GM21825 (cell line): ENCODE results near the gene HIVEP1.
"Not testable (repeated sequence)": the region's sequence is repeated elsewhere in the genome, so short reads cannot be mapped to it uniquely, and the experiment has no call there.

Source experiments
- ATAC-seq: cut with Tn5 transposase; IDR thresholded peaks from one replicate; pipeline ENCODE4 v1.9.1; 2021; ENCODE audit warnings: mild to moderate bottlenecking, moderate library complexity; ENCODE audit not compliant: unreplicated experiment

Gene HIVEP1

DNA sequence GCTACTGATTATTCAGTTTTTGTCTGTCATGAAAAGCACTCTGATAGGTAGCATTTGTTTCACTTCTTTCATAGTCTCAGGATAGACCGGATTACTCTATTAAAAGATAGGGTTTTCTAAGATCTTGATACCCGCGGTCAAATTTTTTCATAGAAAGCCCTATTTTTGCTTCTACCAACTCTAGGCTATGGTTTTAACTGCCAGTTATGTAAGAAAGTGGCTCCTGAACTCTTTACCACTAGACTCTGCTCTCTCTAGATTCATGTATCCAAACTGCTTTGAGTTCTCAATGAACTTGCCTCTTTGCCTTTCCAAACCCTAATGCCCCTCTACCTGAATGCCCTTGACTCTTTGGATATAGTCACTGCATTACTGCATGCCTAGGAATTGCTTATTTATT is 70.3 kb downstream of the HIVEP1 start:
- no peak for ATAC-seq

DNA sequence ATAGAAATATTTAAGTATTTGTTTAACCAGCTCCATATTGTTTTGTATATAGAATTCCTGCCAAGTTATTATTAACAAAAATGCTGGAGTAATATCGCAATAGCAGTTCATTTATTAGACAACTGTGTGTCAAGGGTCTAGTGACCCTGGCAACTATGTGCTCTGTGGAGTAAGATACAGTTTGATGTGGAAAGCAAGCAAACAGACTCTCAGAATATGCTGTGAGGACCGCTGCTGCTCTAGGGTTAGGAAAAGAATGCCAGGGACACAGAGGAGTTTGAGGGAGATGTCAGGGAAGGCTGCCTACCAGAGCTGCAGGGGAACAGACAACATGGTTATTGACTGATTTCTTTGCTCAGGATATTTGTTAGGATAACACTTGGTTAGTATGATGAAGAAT is 71.2 kb downstream of the HIVEP1 start:
- no peak for ATAC-seq

DNA sequence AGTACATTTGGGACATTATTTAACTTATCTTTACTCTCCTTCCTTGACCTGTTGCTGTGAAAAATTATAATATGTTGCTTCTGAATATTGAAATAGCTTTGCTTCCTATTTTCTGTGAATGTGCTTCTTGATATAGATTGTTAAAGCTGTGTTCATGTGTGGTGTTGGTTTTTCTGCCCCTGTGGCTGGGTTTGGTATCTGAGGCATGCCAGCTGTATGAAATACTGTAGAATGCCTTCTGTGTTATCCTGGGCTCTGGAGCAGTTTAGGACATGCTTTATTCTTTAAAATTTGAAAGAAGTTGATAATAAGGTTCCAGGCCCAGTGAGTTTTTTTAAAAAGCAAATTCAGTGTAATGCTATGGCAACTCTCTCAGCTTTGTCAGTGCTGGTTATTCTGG is 71.7 kb downstream of the HIVEP1 start:
- ATAC-seq: no peak

DNA sequence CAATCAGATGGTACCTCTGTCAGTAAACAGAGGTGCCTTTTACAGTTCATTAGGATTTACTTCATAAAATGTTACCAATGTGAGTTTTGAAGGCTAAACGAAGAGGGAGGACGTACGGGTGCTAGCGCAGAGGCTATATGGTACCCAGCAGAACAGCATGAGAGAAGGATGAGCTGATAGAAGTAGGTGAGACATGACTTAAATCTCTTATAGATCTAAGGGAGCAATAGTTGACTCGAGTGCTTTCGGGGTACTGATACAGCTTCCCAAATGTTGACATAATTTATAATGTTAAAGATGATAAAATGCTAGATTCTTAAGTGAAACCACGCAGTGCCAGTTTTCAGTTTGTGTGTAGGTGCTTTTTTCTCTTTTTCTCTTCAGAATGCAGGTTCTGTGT is 72.6 kb downstream of the HIVEP1 start:
- no peak for ATAC-seq

DNA sequence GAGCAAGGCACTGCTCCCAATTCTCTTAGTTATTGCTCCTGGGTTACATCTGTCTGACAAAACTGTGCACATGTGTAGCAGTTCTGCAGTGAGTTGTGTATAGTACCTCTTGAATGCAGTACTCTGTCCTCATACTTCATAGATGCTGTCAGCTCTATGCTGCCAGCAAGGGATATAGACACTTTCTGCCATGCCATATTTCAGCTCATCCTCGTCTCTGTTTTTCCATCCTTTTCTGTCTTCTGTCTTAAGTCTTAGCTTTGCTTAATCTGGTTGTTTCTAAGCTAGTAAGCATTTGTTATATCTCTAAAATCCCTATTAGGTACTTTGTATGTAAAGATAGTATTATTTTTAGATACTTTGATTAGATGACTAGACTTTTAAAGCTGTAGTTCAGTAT is 76.4 kb downstream of the HIVEP1 start:
- ATAC-seq: no peak

DNA sequence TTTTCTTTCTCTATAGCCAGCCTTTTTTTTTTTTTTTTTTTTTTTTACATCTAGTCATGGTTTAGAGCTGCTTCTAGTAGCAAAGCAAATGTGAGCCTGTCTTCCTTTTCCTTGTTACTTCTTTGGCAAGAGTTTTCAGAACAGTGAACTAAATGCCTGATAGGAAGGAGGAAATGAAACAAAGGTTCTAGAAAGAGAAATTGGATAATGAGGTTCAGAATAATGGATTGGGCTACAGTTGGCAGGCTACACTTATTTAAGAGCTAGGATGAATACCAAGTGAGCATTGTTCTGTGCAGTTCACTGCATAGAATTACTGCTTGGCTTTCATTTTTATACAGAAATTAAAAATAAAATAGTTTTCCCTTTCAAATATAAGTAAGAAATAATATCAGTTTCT is 78.6 kb downstream of the HIVEP1 start:
- ATAC-seq: no peak

DNA sequence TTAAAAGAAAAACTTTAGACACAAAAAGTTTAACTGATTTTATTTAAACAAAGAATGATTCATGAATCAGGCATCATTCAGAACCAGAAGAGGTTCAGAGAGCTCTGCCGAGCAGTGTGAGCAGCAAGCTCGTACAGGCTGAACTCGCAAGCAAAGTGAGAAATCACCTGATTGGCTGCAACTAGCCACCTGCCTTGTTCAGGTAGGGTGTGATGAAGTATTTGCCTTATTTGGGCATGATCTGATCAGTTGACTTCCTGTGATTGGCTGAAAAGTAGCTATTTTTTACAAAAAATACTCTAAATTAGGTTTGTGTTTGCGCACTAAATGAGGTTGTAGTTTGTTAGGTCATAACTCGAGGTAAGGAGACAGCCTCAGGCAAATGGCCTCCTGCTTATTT is 80.7 kb downstream of the HIVEP1 start:
- ATAC-seq: no peak

DNA sequence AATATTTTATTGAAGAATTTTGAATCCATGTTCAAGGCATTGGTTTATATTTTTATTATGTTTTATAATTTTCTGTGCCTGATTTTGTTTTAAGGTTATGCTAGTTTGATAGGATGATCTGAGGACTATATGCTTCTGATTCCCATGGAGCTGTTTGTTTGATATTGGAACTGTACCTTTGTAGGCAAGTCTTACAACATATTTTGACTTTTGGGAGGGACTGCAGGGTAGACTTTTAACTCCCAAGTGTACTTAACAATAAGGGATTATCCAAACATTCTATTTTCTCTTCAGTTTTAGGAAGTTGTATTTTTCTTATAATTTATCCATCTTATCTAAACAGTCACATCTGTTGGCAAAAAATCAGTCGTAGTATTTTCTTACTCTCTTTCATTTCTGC is 82.6 kb downstream of the HIVEP1 start:
- ATAC-seq: no peak

DNA sequence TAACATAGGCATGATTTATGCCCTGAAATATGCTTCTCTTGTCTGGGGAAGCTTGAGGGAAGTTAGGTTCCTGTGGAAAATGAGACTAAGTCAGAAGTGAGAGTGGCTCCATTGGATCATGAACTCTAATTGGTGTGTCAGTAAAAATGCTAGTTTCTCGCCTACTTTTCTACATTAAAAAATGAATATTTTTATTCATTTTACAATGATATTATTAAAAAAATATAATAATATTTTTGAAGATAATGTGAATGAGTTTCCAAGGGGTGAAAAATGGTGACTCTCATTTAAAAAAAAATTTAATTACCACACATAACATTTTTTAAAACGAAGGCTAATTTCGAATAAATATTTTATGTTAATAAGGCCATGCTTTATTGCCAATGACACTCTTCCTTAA is 84.2 kb downstream of the HIVEP1 start:
- ATAC-seq: no peak

DNA sequence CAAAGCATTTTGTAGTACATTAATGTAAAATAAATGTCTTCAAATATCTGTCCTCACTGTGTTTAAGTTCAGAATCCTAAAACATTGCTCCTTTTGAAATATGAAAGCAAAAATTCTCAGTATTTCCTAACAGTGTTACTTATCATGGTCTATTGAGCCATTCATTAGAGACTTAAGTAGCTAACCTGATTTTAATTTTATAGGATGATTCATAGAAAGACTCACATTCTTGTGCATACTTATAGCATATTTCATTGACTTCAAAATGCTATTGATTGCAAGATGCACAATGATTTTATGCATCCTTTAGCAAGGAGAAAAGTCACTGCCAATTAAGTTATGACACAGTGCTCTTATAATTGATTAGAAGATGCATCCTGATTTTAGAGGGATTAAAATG is 85.7 kb downstream of the HIVEP1 start:
- ATAC-seq: no peak

DNA sequence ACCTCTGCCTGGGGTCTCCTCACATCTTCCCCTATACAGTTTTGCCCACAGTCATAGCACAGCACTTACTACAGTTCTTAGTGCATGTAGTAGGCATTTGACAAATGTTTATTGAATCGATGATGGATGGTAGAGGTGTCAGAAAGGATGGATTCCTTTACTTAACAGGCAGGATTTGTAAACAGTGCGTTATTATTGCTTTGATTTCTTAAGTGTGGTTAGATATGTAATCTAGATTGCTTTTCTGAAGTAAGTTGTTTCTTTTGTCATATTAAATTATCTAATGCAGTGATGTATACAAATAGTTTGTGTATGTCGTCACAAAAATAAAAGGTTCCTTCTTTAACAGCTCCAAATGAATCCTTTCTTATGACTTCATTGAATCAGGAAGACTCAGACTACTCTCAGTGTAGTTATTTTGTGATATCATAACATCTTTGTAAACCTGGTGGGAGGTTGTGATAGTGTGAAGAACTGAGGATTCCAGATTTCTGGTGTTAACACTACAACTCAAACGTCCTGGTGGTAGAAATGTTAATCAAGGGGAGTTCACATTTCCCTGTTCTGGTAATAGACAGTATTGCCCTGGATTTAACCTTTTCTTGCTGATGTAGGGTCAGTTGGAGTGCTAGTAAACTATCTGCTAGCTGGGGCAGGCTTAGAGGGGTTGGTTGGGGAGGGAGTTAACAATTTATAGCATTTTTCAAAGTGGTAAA is 87.7 kb downstream of the HIVEP1 start:
- ATAC-seq: no peak

DNA sequence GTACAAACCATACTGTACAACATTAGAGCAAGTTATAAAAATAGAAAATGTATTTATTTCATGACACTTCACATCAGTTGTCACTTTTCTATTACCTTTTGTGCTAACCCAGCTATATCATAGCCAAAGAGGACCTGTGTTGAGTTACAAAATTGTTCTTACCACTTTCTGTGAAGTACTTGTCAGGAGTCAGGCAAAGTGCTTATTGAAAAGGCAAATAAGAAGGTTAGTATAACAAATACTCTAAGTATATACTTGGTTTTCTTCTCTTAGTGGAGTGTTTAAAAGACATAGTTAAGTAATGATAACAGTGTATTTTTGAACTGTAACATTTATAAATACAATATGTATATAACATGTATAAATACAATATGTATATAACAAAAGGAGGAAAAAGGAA is 88.9 kb downstream of the HIVEP1 start:
- no peak for ATAC-seq

DNA sequence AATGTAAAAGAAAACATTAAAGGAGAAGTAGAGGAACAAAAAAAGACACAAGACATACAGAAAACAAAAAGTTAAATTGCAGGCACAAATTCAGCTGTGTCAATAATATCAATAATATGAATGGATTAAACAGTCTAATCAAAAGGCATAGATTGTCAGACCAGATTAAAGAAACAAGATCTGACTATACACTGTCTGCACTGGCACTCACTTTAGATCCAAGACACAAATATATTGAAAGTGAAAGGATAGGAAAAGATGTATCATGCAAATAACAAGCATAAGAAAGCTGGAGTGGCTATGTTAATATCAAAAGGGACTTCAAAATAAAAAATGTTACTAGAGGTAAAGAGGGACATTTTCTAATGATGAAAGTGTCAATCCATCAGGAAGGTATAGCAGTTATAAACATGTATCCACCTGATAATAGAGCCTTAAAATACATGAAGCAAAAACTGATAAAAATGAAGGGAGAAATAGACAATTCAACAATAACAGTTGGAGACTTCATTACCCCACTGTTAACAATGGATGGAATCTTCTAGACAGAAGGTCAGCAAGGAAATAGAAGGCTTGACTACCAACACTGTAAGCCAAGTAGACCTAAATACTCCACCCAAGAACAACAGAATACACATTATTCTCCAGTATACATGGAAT is 89.7 kb downstream of the HIVEP1 start:
- no peak for ATAC-seq

DNA sequence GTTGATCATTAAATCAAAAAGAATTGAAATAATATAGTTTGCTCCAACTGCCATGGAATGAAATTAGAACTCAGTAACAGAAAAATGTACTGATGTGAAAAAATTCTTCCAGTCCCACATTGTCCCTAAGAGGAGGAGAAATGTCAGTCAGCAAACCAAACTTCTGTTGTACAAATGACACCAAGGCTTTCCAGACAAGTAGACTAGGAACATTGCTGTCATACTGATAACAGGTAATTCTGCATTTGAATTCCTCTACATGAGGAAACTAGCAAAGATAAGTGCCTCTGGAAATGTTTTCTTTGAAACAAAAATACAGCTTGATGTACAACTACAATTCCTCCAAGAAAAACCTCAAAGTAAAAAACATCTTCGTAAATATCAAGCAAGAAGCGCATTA is 90.2 kb downstream of the HIVEP1 start:
- ATAC-seq: no peak

DNA sequence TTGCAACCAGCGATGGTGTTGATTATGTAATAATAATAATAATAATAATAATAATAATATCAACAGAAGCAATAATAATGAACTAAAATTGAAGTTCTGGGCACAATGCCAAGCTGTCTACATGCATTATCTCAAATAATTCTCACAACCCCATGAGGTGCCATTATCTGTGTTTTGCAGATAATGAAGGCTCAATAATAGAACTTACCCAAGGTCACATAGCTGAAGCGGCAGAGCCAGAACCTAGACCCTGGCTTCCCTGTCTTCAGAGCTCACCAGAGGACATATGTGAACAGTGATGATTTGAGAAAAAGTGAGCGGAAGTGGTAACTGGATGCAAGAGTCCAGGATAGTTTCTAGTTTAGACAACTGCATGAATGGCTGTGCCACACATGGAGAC is 91.0 kb downstream of the HIVEP1 start:
- ATAC-seq: no peak

DNA sequence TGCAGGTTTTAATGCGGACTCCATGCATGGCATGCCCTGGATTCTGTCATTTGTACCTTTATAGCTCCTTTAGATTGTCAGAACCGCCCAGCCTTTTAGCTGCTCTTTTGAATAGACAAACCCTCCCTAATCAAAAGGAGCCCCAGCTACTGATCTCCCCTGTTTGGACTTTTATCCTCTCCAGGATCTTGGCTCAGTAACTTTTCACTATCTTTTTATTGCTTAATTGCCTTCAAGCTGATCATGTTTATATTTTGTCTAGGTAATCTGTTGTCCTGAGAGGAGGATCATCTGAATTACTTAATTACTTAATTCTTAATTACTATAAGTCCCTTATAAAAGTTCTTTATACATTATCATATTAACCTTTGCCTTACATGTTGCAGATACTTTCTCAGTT is 93.2 kb downstream of the HIVEP1 start:
- ATAC-seq: no peak

DNA sequence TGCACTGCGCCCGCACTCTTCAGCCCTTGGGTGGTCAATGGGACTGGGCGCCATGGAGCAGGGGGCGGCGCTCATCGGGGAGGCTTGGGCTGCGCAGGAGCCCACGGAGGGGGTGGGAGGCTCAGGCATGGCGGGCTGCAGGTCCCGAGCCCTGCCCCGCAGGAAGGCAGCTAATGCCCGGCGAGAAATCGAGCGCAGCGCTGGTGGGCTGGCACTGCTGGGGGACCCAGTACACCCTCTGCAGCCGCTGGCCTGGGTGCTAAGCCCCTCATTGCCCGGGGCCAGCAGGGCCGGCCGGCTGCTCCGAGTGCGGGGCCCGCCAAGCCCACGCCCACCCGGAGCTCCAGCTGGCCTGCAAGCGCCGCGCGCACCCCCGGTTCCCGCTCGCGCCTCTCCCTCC is 96.3 kb downstream of the HIVEP1 start:
- not testable (repeated sequence) for ATAC-seq

DNA sequence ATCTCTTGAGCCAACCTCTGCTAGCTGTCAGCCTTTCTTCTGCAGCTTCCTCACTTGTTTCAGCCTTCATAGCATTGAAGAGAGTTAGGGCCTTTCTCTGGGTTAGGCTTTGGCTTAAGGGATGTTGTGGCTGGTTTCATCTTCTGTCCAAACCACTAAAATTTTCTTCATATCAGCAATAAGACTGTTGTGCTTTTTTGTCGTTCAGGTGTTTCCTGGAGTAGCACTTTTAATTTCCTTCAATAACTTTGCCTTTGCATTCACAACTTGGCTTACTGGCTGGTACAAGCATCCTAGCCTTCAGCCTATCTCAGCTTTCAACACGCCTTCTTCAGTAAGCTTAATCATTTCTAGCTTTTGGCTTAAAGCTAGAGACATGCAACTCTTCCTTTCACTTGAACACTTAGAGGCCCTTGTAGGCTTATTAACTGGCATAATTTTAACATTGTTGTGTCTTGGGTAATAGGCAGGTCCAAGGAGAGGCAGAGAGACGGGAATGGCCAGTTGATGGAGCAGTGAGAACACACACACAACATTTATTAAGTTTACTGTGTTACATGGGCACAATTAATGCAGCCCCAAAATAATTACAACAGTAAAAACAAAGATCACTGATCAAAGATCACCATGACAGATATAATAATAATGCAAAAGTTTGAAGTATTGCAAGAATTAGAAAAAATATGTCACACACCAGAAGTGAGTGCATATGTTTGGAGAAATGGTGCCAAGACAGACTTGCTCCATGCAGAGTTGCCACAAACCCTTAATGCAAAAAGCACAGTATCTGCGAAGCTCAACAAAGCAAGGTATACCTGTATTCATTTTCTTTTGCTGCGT is 98.6 kb downstream of the HIVEP1 start:
- no peak for ATAC-seq

DNA sequence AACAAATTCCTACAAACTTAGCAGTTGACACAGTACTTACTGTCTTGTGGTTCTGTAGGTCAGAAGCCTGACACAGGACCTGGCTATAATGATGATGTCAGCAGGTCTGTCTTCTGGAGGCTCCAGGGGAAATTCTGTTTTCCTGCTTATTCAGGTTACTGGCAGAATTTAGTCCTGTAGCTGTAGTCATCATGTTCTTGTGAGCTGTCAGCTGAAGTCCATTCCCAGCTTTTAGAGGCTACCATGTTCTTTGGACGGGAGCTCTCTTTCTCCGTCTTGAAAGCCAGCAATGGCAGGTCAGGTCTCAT is 99.2 kb downstream of the HIVEP1 start:
- no peak for ATAC-seq

DNA sequence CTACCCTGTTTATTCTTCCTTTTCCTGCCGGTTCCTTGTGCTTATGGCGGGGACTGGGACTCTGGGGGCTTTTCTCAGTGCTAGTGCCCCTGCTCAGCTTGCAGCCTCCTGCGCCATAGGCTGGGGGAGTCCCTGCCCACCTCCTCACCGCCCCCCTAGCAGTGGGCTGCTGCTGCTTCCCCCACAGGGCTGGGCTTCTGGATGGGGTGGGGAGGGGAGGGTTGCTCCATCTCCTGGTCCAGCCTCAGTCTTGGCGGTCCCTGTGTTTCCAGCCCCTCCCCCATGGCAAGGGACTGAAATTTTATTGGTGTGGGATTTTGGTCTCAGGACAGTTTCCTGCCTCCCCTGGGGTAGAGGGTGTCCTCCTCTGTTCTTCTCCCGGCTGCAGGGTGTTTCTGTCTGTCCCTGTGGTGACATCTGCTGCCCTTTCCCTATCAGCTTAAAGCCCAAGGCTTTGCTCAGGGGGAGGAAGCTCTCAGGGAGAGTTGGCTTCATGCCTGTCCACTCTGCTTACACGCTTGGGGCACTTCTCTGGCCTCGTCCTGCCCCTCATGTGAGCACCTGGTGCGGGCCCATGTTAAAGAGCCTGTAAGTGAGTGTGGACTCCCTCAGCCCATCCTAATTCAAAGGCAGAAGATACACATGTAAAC is 100.6 kb downstream of the HIVEP1 start:
- no peak for ATAC-seq

DNA sequence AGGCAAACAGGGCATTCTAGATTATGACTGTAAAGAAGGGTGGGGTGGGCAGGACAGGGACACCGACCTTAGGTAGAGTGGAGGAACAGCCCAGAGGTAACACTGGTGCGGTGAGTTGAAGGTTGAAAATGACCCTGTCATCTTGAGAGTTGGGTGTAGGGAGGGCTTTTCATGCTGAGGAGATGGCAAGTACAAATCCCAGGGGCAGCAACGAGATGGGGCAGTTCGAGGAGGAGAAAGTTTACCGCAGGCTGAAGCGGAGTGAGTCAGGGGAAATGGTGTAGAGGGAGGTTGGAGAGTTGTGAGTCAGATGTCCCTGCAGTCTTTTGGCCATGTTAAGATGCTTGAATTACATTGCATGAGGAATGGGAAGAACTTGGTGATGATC is 101.1 kb downstream of the HIVEP1 start:
- ATAC-seq: no peak

DNA sequence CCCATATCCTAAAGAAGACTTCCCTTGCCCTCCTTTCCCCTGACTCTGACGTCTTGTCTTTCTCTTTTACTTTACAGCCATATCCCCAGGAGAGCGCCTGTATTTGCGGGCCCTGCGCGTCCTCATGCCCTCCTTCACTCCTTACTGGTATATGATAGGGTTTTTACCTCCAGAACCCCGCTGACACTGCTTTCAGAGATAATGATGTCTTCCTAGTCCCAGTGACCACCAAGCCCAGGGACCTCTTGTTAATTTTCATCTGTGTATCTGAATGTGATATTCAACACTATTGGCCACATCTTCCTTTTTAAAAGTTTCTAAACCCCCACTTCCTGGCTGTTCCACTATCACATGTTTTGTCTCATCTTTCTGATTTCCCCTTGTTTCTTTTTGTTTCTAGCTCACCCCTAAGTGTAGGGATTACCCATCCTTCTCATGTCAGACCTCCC is 102.0 kb downstream of the HIVEP1 start:
- ATAC-seq: no peak
